ENCODE data around the gene CLIC5. TPM values are rescaled to one million over a fixed set of nuclear protein-coding genes. Genes with fewer than 3 reads are reported as not detected.

Gene CLIC5
- total and polyA plus RNA-seq, 2 of the 8 experiments (the other 6 are each of a cell fraction or from before 2014, with no cell fraction given), result 0.12 to 0.15 TPM

GRCh38 chr6:45832063-45832462 is 183.6 kb downstream of the CLIC5 start:
- H3K9ac ChIP-seq (replicated peaks in 1 of 4; ENCODE audit: extremely low read depth in 1 of 4, low read depth in 3 of 4, low read length in 3 of 4), result no peak overlapping the region
- no peak overlapping the region for H4K91ac ChIP-seq (replicated peaks; ENCODE audit: insufficient read length, low read length)
- no peak overlapping the region for H3K56ac ChIP-seq (replicated peaks; ENCODE audit: insufficient read length, low read depth, low read length)
- WGBS, 2 experiments (ENCODE audit: extremely low coverage in 1 of 2, insufficient coverage in 1 of 2, insufficient read length in 1 of 2, insufficient replicate concordance in 2 of 2, low coverage in 1 of 2, low lambda C conversion rate in 2 of 2, missing lambda C conversion rate in 1 of 2), result 90% methylated on average over 5 of the region's 5 CpGs; no CpG with 5 or more reads in 1 of the 2 experiments
- H3K36me3 ChIP-seq (ENCODE audit: control insufficient read depth in 2 of 4, insufficient read depth in 4 of 4, low read length in 3 of 4), result no peaks in the 10 kb centered on the region
- H3K4me1 ChIP-seq (replicated peaks in 1 of 4; ENCODE audit: control insufficient read depth in 3 of 4, insufficient read depth in 4 of 4, low read length in 3 of 4), result no peaks in the 10 kb centered on the region
- H2AFZ ChIP-seq (ENCODE audit: low read length), result no peak overlapping the region
- no peak overlapping the region for H2BK5ac ChIP-seq (ENCODE audit: low read depth, low read length)
- no peaks in the 10 kb centered on the region for H3K9me3 ChIP-seq (ENCODE audit: insufficient read depth in 2 of 2, low read depth in 1 of 2, low read length in 1 of 2)
- no peak overlapping the region for H2BK20ac ChIP-seq (ENCODE audit: low read length)
- no peaks in the 10 kb centered on the region for H4K20me1 ChIP-seq (replicated peaks in 1 of 2; ENCODE audit: control insufficient read depth in 1 of 2, insufficient read depth in 2 of 2, low read length in 2 of 2)
- H3K4ac ChIP-seq (replicated peaks; ENCODE audit: insufficient read length, low read depth, low read length), result no peak overlapping the region
- H4K5ac ChIP-seq (ENCODE audit: insufficient read length, low read depth, low read length), result no peak overlapping the region
- H3K27ac ChIP-seq (ENCODE audit: low read depth, low read length), result no peak overlapping the region
- no peak overlapping the region for H3K18ac ChIP-seq (ENCODE audit: extremely low read depth, low read length)
- H3K23me2 ChIP-seq (ENCODE audit: low read depth, low read length), result no peaks in the 10 kb centered on the region
- no peaks in the 10 kb centered on the region for H3K79me2 ChIP-seq (ENCODE audit: control insufficient read depth in 1 of 2, insufficient read depth in 2 of 2, low read length in 2 of 2)
- no peak overlapping the region for H3K14ac ChIP-seq (ENCODE audit: insufficient read length)
- H2BK12ac ChIP-seq (ENCODE audit: low read depth, low read length), result no peak overlapping the region
- DNase-seq (ENCODE audit: low read depth in 1 of 2, low spot score in 2 of 2), result no peak
- ChIA-PET POLR2A (ENCODE audit: partially characterized antibody) (no interaction called here), CTCF (ENCODE audit: partially characterized antibody) (interaction anchor here (0.6 to 1.4 kb wide), 3 partner anchors 12 to 274 kb away, joined by 3 to 4 read pairs (median 4); no protein-coding TSS in a partner anchor)
- no peak for FAIRE-seq
- no peaks in the 10 kb centered on the region for H3K27me3 ChIP-seq (replicated peaks in 1 of 4; ENCODE audit: control insufficient read depth in 3 of 4, extremely low read depth in 1 of 4, insufficient read depth in 3 of 4, low read length in 3 of 4)
- no peak overlapping the region for H3K4me3 ChIP-seq (ENCODE audit: extremely low read depth in 1 of 4, insufficient read depth in 2 of 4, low read depth in 3 of 4, low read length in 4 of 4)
- H3K4me2 ChIP-seq (ENCODE audit: insufficient read depth in 1 of 2, low read depth in 2 of 2, low read length in 2 of 2), result no peak overlapping the region
- no peak overlapping the region for H4K8ac ChIP-seq (ENCODE audit: extremely low read depth, insufficient read depth, low read length)
- no peak overlapping the region for H2BK15ac ChIP-seq (ENCODE audit: low read length)
- H3K79me1 ChIP-seq (ENCODE audit: low read depth, low read length), result no peaks in the 10 kb centered on the region
- no peak overlapping the region for H2BK120ac ChIP-seq (replicated peaks; ENCODE audit: low read depth, low read length)
- no peak overlapping the region for H3K23ac ChIP-seq (ENCODE audit: insufficient read length)
- no peak overlapping the region for H2AK5ac ChIP-seq (ENCODE audit: low read depth, low read length)
- TF ChIP-seq MAFK (IDR thresholded peaks at IDR 0.05; ENCODE audit: low read depth, low read length), result no peak
- no peak for TF ChIP-seq EGR1 (IDR thresholded peaks at IDR 0.05; ENCODE audit: borderline replicate concordance, low read depth, low read length)

All from H1 (cell line).